Hematopoietic multipotent progenitor cell treated with erythropoietin and hydrocortisone succinate and interleukin-3 and kit ligand, for 4 days (in vitro differentiated cells): ENCODE results near the gene CFAP77.

Experiments used
- DNase-seq: peaks from one replicate; pipeline ENCODE4 v3.0.0-alpha.2; 2015

Gene CFAP77

GRCh38 chr9:132457504-132458236, 47.7 kb downstream of the CFAP77 start:
- DNase-seq, result no peak

DNA sequence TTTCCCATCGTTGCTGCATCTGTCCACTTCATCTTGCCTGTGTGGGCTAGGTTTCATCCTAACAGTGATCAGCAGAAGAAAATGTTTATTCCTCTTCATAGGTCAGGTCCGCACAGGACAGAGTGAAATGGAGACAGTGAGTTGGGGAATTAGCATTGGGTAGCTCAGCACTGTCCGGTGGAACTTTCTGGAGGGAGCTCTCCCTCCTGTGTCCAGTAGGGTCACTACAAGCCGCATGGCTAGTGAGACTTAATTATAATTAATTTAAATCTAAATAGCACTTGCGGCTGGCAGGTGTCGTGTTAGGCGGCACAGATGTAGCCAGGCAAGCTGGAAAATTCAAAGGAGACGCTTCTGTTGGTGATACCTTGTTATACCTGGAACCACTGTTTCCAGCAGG, 48.4 kb downstream of the CFAP77 start:
- DNase-seq, result no peak

- no peak for DNase-seq
Observed at GRCh38 chr9:132459661-132460060, 49.6 kb downstream of the CFAP77 start.

DNA sequence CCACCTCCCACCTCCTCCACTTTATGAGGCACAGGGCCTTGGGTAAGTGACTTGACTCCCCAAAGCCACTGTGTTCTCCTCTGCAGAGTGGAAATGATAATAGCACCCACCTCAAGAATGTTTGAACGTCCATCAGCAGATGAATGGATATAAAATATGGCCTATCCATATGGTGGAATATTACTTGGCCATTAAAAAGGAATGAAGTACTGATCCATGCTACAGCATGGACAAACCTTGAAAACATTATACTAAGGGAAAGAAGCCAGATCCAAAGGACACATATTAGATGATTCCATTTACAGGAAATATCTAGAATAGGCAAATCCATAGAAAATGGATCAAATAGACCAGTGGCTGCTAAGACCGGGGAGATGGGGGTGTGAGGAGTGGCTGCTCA, 50.2 kb downstream of the CFAP77 start:
- no peak for DNase-seq

DNA sequence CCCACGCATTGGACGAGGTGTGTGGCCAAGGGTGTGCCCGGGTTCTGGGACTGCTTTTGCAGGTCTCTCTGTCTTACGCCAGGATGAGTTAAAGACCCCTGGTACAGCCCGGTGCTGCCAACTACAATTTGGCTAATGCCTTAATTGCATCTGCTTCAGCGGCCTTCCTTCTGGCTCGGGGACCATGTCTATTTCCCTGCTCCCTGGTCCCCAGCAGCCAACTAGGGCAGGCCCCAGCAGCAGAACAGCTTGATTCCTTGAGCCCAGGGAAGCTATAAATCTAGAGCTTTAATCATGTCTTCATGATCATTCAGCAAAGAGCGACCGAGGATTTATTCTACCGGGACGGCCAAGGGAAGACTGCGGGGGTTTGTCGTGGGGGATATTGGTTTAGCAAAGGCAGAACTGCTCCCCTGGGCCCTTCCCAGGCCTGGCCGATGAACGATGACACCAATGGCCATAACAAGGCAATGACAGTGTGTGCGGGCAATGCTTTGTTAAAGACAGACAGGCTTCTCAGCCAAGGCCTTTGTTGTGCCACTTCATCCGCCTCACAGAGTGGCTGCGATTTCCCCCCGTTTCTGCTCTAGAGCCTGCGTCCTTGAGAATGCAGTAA, 51.4 kb downstream of the CFAP77 start:
- no peak for DNase-seq

- DNase-seq, result no peak
Observed at GRCh38 chr9:132461971-132462370, 52.0 kb downstream of the CFAP77 start.

DNA sequence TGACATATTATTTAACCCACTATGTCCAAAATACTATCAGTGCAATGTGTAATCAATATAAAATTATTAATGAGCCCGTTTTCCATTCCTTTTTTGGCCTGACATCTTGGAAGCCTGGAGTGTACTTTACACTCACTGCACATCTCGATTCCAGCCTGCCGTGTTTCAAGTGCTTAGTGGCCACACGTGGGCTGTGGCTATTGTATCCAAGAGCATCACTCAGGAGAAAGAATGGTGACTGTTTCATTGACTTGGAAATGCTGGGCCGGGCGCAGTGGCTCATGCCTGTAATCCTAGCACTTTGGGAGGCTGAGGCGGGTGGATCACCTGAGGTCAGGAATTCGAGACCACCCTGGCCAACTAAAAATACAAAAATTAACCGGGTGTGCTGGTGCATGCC, 54.5 kb downstream of the CFAP77 start:
- no peak for DNase-seq

GRCh38 chr9:132465131-132465635, 55.2 kb downstream of the CFAP77 start:
- no peak for DNase-seq

DNA sequence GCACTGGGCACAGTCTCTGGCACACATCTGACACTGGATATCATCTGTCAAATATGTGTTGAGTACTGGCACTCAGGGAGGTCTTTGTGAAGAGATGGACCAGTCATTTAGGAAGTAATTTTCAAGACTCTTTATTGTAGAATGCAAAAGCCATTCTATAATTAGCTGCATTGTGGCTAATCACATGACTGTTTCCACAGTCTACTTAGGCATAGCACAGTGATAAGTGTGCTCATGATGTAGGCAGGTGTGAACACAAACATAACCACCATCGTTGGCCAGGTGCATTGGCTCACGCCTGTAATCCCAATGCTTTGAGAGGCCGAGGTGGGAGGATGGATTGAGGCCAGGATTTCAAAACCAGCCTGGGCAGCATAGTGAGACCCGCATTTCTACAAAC, 62.2 kb downstream of the CFAP77 start:
- no peak for DNase-seq

- DNase-seq, result no peak
Observed at GRCh38 chr9:132472599-132472998, 62.6 kb downstream of the CFAP77 start.

DNA sequence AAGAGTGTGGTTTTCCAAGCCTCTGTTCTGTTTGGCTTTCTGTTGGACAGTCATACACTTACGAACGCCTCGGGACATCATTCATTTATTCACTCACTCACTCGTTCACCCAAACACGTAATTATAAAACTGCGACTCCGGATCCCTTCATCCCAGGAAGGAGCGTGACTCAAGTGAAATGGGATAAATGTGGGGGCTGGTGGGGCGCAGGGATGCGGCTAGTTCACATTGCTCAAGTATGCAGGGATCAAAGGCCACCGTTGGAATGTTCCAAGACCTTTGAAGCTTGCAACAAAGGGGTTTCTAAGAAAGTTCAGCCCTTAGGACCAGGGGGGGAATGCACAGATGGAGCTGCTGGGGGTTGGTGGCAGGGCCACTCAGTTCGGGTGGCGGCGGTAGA, 64.2 kb downstream of the CFAP77 start:
- no peak for DNase-seq

GRCh38 chr9:132478353-132479050, 68.5 kb downstream of the CFAP77 start:
- DNase-seq, result no peak

DNA sequence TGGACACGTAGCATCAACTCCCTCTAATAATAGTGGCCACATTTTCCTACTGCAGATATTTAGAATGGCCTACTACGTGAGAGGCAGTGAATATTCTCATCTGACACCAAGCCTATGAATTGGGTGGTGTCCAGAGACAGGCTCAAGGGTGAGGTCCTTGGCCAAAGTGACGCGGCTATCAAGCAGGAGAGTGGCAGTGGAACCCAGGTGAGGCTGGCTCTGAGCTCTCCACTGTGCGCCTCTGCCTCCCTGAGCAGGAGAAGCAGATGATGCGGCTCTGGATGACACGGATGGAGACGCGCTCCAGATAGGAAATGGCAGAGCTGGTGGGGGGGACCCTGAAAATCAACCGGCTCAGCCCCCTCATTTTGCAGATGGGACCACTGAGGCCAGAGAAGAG, 69.7 kb downstream of the CFAP77 start:
- no peak for DNase-seq

DNA sequence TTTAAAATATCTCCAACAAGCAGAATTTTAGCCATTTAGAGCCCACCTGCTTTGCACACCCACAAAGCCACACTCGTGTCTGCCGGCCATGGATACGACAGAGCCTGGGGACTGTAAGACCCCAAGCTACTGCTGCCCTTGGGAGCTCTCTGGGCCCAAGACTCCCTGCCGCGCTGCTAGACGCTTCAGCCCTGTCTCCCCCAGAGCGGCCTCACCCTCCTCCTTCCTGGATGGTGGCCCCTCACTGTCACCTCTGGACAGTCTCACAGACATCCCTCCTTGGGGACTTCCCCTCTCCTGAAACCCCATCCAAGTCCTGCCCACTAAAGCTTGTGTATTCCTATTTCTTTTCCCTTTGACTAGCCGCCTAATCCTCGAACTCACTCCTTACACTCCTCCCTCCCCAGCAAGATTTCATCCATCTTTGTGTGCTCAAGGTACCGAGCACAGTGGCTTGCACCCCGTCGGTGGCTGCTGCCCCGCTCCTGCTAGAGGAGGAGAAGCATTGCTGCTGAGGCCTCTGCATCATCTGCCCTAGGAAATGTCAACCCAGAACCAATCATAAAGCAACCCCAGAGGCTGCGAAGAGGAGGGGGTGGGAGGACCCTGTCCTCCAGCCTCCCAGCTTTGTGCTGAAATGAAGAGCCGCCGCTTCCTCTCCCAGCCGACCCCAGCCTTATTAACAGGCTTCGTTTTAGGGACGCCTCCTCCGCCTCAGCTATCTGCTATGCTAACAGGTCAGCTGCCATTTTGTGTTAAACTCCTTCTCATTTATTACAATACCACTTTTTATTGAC, 71.2 kb downstream of the CFAP77 start:
- no peak for DNase-seq

- no peak for DNase-seq
Observed at GRCh38 chr9:132482196-132482813, 72.3 kb downstream of the CFAP77 start.

DNA sequence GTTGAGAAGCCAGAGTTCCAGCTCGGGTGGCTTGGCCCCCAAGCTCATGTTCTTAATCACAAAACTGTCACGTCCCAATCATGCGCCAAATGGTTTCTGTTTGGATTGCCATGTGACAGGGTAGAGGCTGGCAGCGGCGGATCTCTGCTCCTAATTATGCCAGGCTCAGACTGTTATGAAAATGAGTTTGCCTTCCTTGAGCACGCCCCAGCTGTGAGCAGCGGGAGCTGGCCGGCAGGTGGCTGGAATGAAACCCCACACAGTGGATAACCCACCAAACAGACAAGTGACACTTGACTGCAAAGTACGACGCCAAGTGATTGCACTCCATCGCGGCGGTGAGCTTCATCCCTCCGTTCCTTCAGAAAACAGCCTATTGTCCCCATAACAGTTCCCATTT, 75.4 kb downstream of the CFAP77 start:
- DNase-seq, result no peak

GRCh38 chr9:132486706-132487350, 76.8 kb downstream of the CFAP77 start:
- no peak for DNase-seq

DNA sequence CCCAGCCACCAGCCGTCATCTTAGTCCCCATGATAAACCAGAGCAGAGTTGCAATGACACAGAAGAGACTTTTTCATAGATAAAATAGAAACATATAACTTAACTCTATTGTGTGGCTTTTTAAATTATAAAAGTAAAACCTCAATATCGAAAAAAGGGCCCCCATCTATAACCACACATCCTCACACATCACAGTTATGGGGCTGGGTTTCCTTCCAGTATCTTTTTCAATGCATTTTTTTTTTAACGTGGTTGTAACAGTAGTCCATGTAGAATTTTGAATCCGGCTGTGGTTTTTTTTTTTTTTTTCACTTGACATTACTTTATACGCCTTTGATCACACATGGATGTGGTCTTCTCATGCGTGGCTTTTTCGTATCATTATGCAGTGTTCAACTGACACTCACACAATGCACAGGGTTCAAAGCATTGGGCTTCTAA, 77.4 kb downstream of the CFAP77 start:
- no peak for DNase-seq

- no peak for DNase-seq
Observed at GRCh38 chr9:132487980-132488535, 78.0 kb downstream of the CFAP77 start.

DNA sequence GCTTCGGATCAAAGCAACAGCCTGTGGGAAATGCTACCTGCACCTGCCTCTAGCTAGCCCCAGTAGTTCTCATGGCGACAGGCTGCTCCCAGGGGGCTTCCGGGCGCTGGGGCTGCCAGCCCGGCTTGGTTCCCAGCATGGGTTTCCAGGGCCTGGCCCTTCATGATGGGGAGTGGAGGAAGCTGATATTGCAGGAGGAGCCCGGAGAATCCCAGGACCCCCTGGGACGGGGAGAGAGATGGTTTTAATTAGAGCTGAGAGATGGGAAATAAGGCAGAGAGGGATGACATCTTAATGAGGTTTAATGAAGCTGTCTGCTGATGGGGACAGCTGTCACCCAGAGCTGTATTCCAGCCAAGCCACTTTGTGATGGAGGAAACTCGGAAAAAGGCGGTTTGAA, 78.6 kb downstream of the CFAP77 start:
- no peak for DNase-seq

- DNase-seq, result no peak
Observed at GRCh38 chr9:132489536-132489935, 79.5 kb downstream of the CFAP77 start.

DNA sequence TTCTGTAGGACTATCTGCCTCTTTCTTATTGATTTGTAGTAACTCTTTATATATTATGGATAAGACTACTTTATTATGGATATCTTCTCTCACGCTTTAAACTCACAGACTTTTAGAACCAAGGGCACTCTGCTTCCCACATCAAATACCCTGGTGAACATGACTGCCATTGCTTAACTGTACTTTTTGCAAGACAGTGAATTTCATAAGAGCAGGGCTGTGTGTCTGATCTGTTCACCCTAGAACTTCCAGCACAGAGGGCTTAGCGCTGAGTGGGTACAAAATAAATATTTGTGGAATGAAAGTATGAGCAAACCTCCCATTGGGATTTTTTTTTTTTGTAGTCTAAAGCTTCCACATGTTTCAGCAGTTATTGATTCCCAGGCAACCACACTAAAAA, 84.8 kb downstream of the CFAP77 start:
- DNase-seq, result no peak
